HG02884 (cell line): ENCODE results near the gene LYPD1.

Experiments used
- ATAC-seq: cut with Tn5 transposase; IDR thresholded peaks from one replicate; pipeline ENCODE4 v1.9.1; 2021; ENCODE audit warnings: mild to moderate bottlenecking, moderate library complexity; ENCODE audit not compliant: unreplicated experiment

LYPD1 gene

DNA sequence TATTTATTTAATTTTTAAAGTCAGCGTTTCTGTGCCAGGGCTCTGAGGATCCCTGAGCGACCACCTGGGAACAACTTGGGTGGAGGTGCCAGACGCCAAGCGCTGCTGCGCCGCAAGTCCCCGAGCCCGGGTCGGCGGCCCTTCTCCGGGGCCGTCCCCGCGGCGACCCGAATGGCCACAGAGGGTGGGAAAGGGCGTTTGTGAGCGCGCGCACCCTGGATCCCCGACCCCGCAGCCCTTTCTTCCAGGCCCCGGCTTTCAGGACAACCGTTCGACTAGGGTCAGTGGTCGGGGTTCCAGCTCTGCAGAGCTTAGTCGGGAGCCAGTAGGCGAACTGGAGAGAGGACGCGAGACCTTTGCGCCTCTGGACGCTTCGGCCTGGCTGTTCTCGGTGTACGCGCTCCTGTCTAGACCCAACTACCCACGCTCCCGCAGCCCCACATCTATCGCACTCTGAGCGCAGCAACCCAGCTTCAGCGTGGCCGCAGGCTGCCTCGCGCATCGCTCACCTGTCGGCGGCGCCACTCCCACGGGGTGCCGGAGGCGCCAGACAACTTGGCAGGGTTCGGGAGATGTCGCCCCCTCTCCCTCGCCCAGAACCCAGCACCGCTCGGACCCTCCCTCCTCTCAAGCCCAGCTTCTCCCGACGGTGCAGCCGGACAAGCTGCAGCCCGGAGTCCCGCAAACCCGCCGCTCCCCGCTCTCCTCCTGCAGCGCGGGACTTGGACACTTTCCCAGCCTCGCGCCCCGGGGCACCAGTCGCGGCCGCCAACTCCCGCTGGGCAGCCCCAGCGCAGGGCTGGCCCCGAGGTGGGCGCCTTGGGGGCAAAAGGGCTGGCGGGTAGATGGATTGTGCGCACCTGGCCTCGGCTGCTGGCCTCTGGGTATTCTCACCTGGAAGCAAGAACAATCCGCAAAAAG lies 758 bp downstream of the LYPD1 start:
- ATAC-seq = no peak

DNA sequence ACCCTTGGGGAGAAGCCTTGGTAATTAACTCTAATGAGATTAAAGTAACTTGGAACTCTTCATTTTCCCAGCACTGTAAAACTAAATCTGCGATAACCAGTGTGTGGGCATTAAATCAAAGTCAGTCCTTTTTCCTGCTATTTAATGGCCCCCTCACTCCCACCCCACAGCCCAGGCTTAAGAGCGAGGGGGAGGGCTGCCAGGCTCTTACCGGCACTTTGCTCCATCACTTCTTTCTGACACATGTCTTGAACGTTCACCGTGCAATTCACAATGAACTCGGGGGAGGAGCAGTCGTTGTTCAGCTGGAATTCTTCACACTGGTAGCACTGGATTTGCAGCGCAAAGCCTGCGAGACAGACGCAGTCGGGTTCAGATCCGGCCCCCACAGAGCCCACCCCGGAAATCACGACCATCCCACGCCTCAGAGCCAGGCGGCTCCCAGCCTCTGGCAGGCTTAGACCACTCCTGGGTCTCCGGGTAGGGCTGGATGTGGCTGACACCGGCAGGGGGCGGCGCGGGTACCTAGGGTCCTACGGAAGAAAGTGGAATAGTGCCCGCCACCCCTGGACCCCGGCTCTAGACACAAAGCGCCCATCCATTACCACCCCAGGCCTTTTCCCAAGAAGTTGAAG lies 1.7 kb downstream of the LYPD1 start:
- no peak for ATAC-seq

GRCh38 chr2:132667706-132668105 lies 2.3 kb downstream of the LYPD1 start:
- no peak for ATAC-seq

GRCh38 chr2:132665401-132666140 lies 4.4 kb downstream of the LYPD1 start:
- ATAC-seq = no peak

DNA sequence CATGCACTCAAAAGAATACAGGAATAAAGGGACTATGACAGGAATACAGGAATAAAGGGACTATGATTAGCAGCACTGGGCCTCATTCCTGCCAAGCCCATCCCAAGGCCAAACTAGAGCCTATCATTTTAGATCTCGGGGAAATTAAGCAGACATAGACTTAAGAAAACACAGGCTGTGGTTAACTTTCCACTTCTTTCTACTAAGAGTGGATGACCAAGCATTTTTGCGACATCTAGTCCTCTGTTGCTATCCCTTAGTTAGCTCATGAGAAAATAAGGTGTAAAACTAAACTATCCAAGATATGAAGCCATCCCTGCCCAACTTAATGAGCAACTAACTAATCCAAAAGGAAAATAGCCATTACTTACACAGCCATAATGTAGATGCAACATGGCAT lies 5.9 kb downstream of the LYPD1 start:
- no peak for ATAC-seq

DNA sequence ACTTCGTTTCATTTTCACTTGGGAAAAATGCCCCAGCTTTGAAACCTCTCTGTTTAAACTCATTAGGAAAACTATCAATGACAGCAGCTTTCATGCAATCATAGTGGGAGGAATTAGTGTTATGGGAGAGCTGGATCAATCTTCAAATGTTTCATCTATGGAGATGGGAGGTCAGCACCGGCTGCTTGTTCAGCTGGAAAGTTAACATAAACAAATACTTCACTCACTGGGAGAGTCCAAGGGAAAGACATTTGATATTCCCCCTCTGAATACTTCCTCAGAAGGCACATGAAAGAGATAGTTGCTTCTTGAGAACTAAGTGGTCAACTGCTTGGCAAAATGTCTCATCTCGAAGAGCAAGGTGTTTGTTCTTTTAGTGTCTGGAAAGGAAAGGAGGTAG lies 7.3 kb downstream of the LYPD1 start:
- ATAC-seq = no peak

DNA sequence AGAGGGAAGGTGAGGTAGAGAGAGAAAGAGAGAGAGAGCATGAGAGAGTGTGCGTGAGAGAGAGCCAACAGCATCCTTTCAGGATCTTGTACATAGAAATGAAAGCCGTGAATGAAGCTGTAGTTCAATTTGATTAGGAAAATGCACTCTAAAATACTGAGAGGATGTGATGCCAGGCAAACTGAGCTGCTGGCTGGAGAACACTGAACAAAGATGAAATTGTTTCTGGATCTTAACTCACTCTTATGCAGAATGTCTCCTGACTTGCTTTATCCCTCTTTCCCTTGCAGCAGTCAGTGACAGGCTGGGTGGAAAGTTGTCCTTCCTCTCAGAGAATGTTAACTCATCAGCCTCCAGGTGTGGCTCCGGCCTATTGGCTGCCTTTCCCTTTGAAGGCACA lies 10.7 kb downstream of the LYPD1 start:
- no peak for ATAC-seq

- no peak for ATAC-seq
These were observed 13.6 kb downstream of the LYPD1 start for GRCh38 chr2:132656266-132656975.

- no peak for ATAC-seq
These were observed 15.0 kb downstream of the LYPD1 start for GRCh38 chr2:132654968-132655367.

DNA sequence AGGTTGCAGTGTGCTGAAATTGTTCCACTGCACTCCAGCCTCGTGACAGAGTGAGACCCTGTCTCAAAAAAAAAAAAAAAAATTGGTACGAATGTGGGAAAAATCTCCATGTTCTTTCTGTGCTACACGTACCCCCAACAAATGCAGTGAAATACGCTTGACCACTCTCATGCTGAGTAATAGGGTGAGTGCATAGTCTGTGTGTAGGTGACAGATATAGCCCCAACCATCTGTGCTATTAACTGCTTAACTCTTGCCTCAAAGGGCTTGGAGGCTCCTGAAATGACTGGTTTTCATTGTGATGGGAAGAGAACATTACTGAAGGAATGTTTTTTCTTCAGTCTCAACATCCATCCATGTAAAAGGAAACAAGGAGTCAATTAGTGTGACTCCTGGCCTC lies 15.7 kb downstream of the LYPD1 start:
- no peak for ATAC-seq

DNA sequence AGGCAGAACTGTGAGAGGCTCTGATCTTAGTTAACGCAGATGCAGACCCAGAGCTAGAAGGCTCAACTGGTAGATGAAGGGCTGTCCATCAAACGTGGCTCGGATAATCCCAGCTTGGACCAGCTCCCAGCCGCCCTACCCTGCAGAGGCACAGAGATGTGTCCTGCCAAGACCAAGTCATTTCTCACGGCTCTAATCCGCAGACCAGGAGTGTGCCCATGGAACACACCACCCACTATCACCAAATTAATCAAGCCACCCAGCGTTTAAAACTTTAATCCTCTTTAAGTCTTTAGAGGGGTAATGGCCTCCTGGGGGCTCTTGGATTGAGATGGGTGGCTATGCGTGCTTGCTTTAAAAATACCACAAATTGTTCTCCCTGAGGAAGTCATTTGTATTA lies 17.5 kb downstream of the LYPD1 start:
- ATAC-seq = no peak

- ATAC-seq = no peak
These were observed 18.6 kb downstream of the LYPD1 start for GRCh38 chr2:132651115-132652045.

- ATAC-seq = no peak
These were observed 23.4 kb downstream of the LYPD1 start for GRCh38 chr2:132646540-132647108.

GRCh38 chr2:132645722-132646539 lies 24.1 kb downstream of the LYPD1 start:
- no peak for ATAC-seq

- no peak for ATAC-seq
These were observed 24.8 kb downstream of the LYPD1 start for GRCh38 chr2:132645176-132645575.

- no peak for ATAC-seq
These were observed 27.6 kb downstream of the LYPD1 start for GRCh38 chr2:132642415-132642814.

- ATAC-seq = no peak
These were observed 28.2 kb downstream of the LYPD1 start for GRCh38 chr2:132641819-132642218.

GRCh38 chr2:132640116-132640515 lies 29.9 kb downstream of the LYPD1 start:
- ATAC-seq = no peak
